ENCODE results near the gene PDE12.

GRCh38 chr3:57592306-57592705 is 36.2 kb downstream of the PDE12 start:
- TF ChIP-seq CSRNP3 (CRISPR knock-in tag; IDR thresholded peaks at IDR 0.05) (no peak), ZFP30 (CRISPR knock-in tag; IDR thresholded peaks at IDR 0.05) (no peak), PPARA (CRISPR knock-in tag; IDR thresholded peaks at IDR 0.05; ENCODE audit: borderline replicate concordance) (no peak), ZC3H10 (CRISPR knock-in tag; IDR thresholded peaks at IDR 0.05) (no peak), CSDC2 (CRISPR knock-in tag; IDR thresholded peaks at IDR 0.05) (no peak), ZNF8 (CRISPR knock-in tag; IDR thresholded peaks at IDR 0.05) (no peak)

Measured in SK-N-SH treated with all-trans-retinoic acid at 6 μM for 48 hours (cell line).